Loucy (cell line): ENCODE data around the gene FIGN.

Source experiments
- H2AFZ ChIP-seq: fragments of 200-600 bp; sonication (generic); 2 replicates; pipeline ENCODE4 v1.6.0; 2016; ENCODE audit warnings: antibody characterized with exemption, mild to moderate bottlenecking, low read length, moderate library complexity
- H3F3A ChIP-seq: fragments of 200-600 bp; 2 replicates; pipeline ENCODE4 v1.6.0; 2016; ENCODE audit warnings: antibody characterized with exemption, low read depth, mild to moderate bottlenecking
- H3K27me3 ChIP-seq: fragments of 200-600 bp; sonication (generic); 2 replicates; pipeline ENCODE4 v1.6.1; 2014; ENCODE audit warnings: low read length, mild to moderate bottlenecking; ENCODE audit not compliant: insufficient read depth, poor library complexity, severe bottlenecking
- H3K36me3 ChIP-seq: fragments of 200-600 bp; sonication (generic); 2 replicates; pipeline ENCODE4 v1.6.1; 2016; ENCODE audit warnings: low read length; ENCODE audit not compliant: insufficient read depth
- H3K4me1 ChIP-seq: fragments of 200-600 bp; sonication (generic); 2 replicates; pipeline ENCODE4 v1.5.1; 2014; ENCODE audit warnings: low read length, mild to moderate bottlenecking; ENCODE audit not compliant: insufficient read depth, poor library complexity, severe bottlenecking
- H3K4me2 ChIP-seq: fragments of 200-600 bp; sonication (generic); 2 replicates; pipeline ENCODE4 v1.6.0; 2014; ENCODE audit warnings: antibody characterized with exemption, low read length, low read depth, mild to moderate bottlenecking; ENCODE audit not compliant: poor library complexity, severe bottlenecking
- H3K4me3 ChIP-seq: fragments of 200-600 bp; sonication (generic); 2 replicates; pipeline ENCODE4 v1.5.1; 2014; ENCODE audit warnings: low read length, mild to moderate bottlenecking, mixed read lengths; ENCODE audit not compliant: poor library complexity, severe bottlenecking
- H3K79me2 ChIP-seq: fragments of 200-600 bp; sonication (generic); 2 replicates; pipeline ENCODE4 v1.6.1; 2014; ENCODE audit warnings: low read length; ENCODE audit not compliant: insufficient read depth
- H3K9ac ChIP-seq: fragments of 200-600 bp; sonication (generic); 2 replicates; pipeline ENCODE4 v1.6.0; 2014; ENCODE audit warnings: mild to moderate bottlenecking, low read depth, low read length, moderate library complexity; ENCODE audit not compliant: poor library complexity, severe bottlenecking
- H3K9me2 ChIP-seq: fragments of 200-600 bp; sonication (generic); replicated peaks from 2 replicates; pipeline ENCODE4 v1.6.1; 2016; ENCODE audit warnings: low read depth, low read length, mixed read lengths
- H3K9me3 ChIP-seq: fragments of 200-600 bp; sonication (generic); 2 replicates; pipeline ENCODE4 v1.6.1; 2014; ENCODE audit warnings: mild to moderate bottlenecking, antibody characterized with exemption, low read length, low read depth; ENCODE audit not compliant: insufficient read depth
- H4K20me1 ChIP-seq: fragments of 200-600 bp; sonication (generic); 2 replicates; pipeline ENCODE4 v1.6.0; 2014; ENCODE audit warnings: antibody characterized with exemption, low read length, mild to moderate bottlenecking; ENCODE audit not compliant: insufficient read depth, poor library complexity, severe bottlenecking
- EZH2phosphoT487 ChIP-seq: fragments of 200-600 bp; IDR thresholded peaks from 2 replicates; pipeline ENCODE4 v1.6.1; 2018; ENCODE audit warnings: antibody characterized with exemption, mild to moderate bottlenecking, moderate library complexity, borderline replicate concordance
- TF ChIP-seq, protein P1 (sequence below): fragments of 200-600 bp; sonication (generic); conservative IDR thresholded peaks from 2 replicates; pipeline ENCODE4 v1.5.1; 2014; ENCODE audit warnings: mild to moderate bottlenecking, antibody characterized with exemption, low read length

The FIGN gene

DNA sequence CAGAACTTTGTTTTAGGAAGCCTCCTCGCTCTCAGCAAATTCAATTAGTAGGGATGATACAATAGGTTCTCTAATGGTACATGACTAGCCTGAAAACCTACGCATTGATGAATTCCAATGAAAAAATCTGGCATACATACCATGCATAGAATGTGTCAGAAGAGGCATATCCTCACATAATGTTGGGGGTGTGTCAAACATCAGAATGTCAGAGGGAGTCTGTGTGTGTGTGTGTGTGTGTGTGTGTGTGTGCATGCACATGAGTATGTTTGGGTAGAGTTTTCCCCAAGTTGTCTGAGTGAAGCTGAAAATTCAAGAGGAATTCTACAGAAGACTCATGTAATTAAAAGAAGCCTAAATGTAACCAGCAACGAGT is 78.5 kb downstream of the FIGN start:
- no peak overlapping the region for H3K9ac ChIP-seq
- 0 out of 2 replicates have a peak, but pooled peaks cover 5% of the 10 kb centered on the region for H3K9me2 ChIP-seq
- H3K4me3 ChIP-seq: no peak overlapping the region
- no peaks in the 10 kb centered on the region for H4K20me1 ChIP-seq
- H3K4me1 ChIP-seq: no peaks in the 10 kb centered on the region
- no peak overlapping the region for H3K4me2 ChIP-seq
- no peaks in the 10 kb centered on the region for H3K27me3 ChIP-seq
- H2AFZ ChIP-seq: no peak overlapping the region
- H3F3A ChIP-seq: no peaks in the 10 kb centered on the region
- no peaks in the 10 kb centered on the region for H3K9me3 ChIP-seq
- no peaks in the 10 kb centered on the region for H3K79me2 ChIP-seq
- TF ChIP-seq, protein P1, sequence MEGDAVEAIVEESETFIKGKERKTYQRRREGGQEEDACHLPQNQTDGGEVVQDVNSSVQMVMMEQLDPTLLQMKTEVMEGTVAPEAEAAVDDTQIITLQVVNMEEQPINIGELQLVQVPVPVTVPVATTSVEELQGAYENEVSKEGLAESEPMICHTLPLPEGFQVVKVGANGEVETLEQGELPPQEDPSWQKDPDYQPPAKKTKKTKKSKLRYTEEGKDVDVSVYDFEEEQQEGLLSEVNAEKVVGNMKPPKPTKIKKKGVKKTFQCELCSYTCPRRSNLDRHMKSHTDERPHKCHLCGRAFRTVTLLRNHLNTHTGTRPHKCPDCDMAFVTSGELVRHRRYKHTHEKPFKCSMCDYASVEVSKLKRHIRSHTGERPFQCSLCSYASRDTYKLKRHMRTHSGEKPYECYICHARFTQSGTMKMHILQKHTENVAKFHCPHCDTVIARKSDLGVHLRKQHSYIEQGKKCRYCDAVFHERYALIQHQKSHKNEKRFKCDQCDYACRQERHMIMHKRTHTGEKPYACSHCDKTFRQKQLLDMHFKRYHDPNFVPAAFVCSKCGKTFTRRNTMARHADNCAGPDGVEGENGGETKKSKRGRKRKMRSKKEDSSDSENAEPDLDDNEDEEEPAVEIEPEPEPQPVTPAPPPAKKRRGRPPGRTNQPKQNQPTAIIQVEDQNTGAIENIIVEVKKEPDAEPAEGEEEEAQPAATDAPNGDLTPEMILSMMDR: no peak
- TF ChIP-seq EZH2phosphoT487: no peak
- H3K36me3 ChIP-seq: no peaks in the 10 kb centered on the region

DNA sequence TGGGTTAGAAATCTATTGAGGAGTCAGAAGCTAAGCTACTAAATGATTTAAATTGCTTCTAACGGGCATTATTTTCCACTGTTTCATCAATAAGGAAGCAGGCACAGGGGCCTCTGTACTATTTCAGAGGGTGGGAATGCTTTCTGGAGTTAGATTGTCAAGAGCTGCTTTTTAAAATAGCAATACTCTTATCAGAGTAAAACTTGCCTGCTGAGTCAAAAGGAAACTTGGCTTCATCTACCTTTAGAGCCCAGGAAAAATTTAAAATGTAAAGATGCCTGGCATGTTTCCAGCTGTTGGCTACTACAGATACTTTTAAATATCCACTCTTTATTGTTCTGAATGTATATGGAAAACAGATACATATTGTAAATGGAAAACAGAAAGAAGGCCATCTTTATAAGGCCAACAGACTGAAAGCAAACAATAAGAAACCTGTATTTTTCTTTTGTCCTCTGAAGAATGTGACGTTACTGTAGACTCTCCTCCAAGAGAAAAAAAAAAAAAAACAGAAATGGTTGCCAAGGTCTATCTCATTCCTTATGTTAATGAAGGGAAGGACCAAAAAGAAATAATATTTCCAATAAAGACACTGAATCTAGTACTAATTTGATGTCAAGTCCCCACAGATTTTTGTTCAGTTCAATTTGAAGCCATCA is 79.1 kb downstream of the FIGN start:
- H3K9ac ChIP-seq: no peak overlapping the region
- no peaks in the 10 kb centered on the region for H3K4me1 ChIP-seq
- H3K4me3 ChIP-seq: no peak overlapping the region
- no peaks in the 10 kb centered on the region for H3K9me3 ChIP-seq
- H3K9me2 ChIP-seq: 0 out of 2 replicates have a peak, but pooled peaks cover 5% of the 10 kb centered on the region
- no peaks in the 10 kb centered on the region for H4K20me1 ChIP-seq
- H3F3A ChIP-seq: no peaks in the 10 kb centered on the region
- H3K4me2 ChIP-seq: no peak overlapping the region
- no peaks in the 10 kb centered on the region for H3K79me2 ChIP-seq
- no peaks in the 10 kb centered on the region for H3K36me3 ChIP-seq
- no peaks in the 10 kb centered on the region for H3K27me3 ChIP-seq
- TF ChIP-seq, protein P1: no peak
- TF ChIP-seq EZH2phosphoT487: no peak
- no peak overlapping the region for H2AFZ ChIP-seq

DNA sequence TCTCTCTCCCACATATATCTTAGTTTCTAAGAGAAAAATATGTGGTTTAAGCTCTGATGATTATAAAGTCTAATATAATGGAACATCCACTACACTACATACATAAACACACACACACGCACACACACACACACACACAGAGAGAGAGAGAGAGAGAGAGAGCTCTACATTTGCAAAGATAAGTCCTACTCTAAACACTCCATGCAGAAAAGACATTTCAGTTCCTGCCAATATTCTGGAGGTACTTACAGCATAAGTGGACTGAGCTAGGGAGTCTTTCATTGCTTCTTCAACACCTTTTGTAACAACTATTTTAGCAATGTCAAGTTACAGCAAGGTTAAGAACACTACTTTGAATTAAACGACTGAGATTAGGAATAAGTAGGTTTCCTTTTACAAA is 80.1 kb downstream of the FIGN start:
- TF ChIP-seq EZH2phosphoT487: no peak
- TF ChIP-seq, protein P1: no peak
- Histone ChIP-seq H2AFZ (no peak overlapping the region), H3K9me3 (no peaks in the 10 kb centered on the region), H3K4me2 (no peak overlapping the region), H3K9ac (no peak overlapping the region), H3K36me3 (no peaks in the 10 kb centered on the region), H3K4me3 (no peak overlapping the region), H3K4me1 (no peaks in the 10 kb centered on the region), H3K79me2 (no peaks in the 10 kb centered on the region), H3F3A (no peaks in the 10 kb centered on the region), H4K20me1 (no peaks in the 10 kb centered on the region), H3K9me2 (0 out of 2 replicates have a peak, but pooled peaks cover 5% of the 10 kb centered on the region), H3K27me3 (no peaks in the 10 kb centered on the region)
